Measurements from ENCODE around the gene CPNE5. TPM values are rescaled to one million over a fixed set of nuclear protein-coding genes. Genes with fewer than 3 reads are reported as not detected.

The CPNE5 gene
- total and polyA plus RNA-seq, 2 experiments from 2014 or later, result 0.30 to 1.2 TPM

DNA sequence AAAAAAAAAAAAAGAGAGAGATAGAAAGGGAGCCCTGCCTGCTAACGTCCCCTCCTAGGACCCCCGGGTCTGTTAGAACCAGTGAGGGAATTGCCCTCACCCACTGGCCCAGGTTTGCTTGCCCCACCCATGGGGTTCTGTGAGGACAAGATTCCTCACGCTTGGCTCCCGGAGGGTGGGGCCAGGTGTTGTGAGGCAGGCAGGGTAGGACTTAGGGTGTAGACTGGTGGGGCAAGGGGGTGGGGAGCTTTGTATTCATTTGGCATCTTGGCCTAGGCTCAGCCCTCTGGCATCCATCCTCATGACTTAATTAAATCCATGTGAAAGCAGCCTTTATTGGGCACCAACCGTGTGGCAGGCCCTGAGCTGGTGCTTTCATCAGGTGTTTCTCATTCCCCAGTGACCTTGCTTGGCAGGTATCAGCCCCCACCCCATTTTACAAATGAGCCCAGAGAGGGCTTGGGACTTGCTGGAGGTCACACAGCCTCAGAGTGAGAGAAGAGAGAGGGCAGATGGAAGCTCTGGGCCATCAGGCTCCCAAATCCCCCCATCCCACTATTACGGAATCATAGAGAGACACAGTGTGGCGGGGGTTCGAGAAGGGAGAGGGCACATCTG, 122.7 kb downstream of the CPNE5 start:
- TF ChIP-seq EZH2phosphoT487 (IDR thresholded peaks at IDR 0.05; ENCODE audit: low read depth, severe bottlenecking, unreplicated experiment) (no peak), EZH2 (IDR thresholded peaks at IDR 0.05; ENCODE audit: borderline replicate concordance) (no peak)
- TF ChIP-seq, protein P1, sequence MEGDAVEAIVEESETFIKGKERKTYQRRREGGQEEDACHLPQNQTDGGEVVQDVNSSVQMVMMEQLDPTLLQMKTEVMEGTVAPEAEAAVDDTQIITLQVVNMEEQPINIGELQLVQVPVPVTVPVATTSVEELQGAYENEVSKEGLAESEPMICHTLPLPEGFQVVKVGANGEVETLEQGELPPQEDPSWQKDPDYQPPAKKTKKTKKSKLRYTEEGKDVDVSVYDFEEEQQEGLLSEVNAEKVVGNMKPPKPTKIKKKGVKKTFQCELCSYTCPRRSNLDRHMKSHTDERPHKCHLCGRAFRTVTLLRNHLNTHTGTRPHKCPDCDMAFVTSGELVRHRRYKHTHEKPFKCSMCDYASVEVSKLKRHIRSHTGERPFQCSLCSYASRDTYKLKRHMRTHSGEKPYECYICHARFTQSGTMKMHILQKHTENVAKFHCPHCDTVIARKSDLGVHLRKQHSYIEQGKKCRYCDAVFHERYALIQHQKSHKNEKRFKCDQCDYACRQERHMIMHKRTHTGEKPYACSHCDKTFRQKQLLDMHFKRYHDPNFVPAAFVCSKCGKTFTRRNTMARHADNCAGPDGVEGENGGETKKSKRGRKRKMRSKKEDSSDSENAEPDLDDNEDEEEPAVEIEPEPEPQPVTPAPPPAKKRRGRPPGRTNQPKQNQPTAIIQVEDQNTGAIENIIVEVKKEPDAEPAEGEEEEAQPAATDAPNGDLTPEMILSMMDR (IDR thresholded peaks at IDR 0.05; ENCODE audit: poor library complexity), result no peak
- no peak overlapping the region for H3K27ac ChIP-seq

DNA sequence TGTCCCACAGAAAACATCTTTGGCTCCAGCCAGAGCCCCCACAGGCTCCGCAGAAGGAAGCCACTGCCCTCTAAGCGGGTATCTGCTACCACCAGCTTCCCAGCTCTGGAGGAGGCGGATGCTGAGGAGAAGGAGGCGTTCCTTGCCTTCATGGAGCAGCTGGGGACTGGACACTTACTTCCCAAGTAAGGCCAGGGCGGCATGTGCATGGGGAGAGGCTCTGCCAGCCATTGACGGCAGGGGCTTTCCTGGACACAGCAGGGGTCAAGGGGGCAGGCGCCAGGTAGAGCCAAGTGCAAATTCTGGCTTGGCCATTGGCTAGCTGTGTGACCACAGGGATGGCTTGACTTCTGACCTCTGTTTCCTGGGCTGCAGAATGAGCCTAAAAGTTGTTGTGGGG, 123.8 kb downstream of the CPNE5 start:
- Histone ChIP-seq H3K36me3 (replicated peaks; ENCODE audit: insufficient read depth, low read depth) (no peaks in the 10 kb centered on the region), H3K79me2 (no peaks in the 10 kb centered on the region), H3K9me2 (replicated peaks; ENCODE audit: insufficient read depth) (no peaks in the 10 kb centered on the region), H3K27me3 (no peaks in the 10 kb centered on the region), H3K4me3 (no peak overlapping the region), H4K20me1 (ENCODE audit: insufficient read depth, poor library complexity, severe bottlenecking) (no peaks in the 10 kb centered on the region), H3K9me3 (ENCODE audit: low read depth) (no peaks in the 10 kb centered on the region), H2AFZ (no peak overlapping the region), H3K4me1 (ENCODE audit: insufficient read depth) (no peaks in the 10 kb centered on the region), H3K4me2 (no peak overlapping the region), H3K27ac (no peak overlapping the region)
- no peak for TF ChIP-seq EZH2 (IDR thresholded peaks at IDR 0.05; ENCODE audit: borderline replicate concordance)
- TF ChIP-seq, protein P1 (IDR thresholded peaks at IDR 0.05; ENCODE audit: poor library complexity), result no peak
- no peak for TF ChIP-seq EZH2phosphoT487 (IDR thresholded peaks at IDR 0.05; ENCODE audit: low read depth, severe bottlenecking, unreplicated experiment)
- WGBS (ENCODE audit: low lambda C conversion rate, missing lambda C conversion rate), result 87% methylated on average over 7 of the region's 7 CpGs
- no peak for DNase-seq (ENCODE audit: low spot score)

More for the DNA sequence above, 122.7 kb downstream of the CPNE5 start:
- DNase-seq (ENCODE audit: low spot score), result no peak
- Histone ChIP-seq H3K4me1 (ENCODE audit: insufficient read depth) (no peaks in the 10 kb centered on the region), H3K36me3 (replicated peaks; ENCODE audit: insufficient read depth, low read depth) (no peaks in the 10 kb centered on the region), H3K4me2 (no peak overlapping the region), H3K4me3 (no peak overlapping the region), H3K79me2 (no peaks in the 10 kb centered on the region), H2AFZ (no peak overlapping the region), H3K9me3 (ENCODE audit: low read depth) (no peaks in the 10 kb centered on the region), H4K20me1 (ENCODE audit: insufficient read depth, poor library complexity, severe bottlenecking) (no peaks in the 10 kb centered on the region), H3K27me3 (no peaks in the 10 kb centered on the region), H3K9me2 (replicated peaks; ENCODE audit: insufficient read depth) (no peaks in the 10 kb centered on the region)
- 78% methylated on average over 8 of the region's 8 CpGs for WGBS (ENCODE audit: low lambda C conversion rate, missing lambda C conversion rate)

DNA sequence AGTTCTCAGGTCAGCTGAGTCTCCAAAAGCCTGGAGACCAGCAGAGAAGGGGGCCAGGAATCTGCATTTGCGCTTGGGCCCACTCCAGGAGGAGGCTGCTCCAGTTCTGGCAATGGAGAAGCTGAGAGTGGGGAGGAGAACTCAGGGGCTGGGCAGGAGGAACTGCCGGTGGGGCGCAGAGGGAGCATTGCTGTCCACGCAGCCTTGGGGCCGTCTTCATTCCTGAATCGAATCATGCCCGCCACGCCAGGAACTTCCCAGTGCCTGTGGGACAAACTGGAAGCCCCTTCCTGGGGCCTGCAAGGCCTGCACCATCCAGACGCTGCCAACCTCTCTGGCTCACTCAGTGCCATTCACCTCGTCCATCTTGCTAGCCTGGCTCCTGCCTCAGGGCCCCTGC, 124.7 kb downstream of the CPNE5 start:
- Histone ChIP-seq H3K4me1 (ENCODE audit: insufficient read depth) (no peaks in the 10 kb centered on the region), H3K4me2 (no peak overlapping the region), H2AFZ (no peak overlapping the region), H3K9me2 (replicated peaks; ENCODE audit: insufficient read depth) (no peaks in the 10 kb centered on the region), H3K27ac (no peak overlapping the region), H3K27me3 (no peaks in the 10 kb centered on the region), H3K9me3 (ENCODE audit: low read depth) (no peaks in the 10 kb centered on the region), H3K79me2 (no peaks in the 10 kb centered on the region), H3K36me3 (replicated peaks; ENCODE audit: insufficient read depth, low read depth) (no peaks in the 10 kb centered on the region), H3K4me3 (no peak overlapping the region), H4K20me1 (ENCODE audit: insufficient read depth, poor library complexity, severe bottlenecking) (no peaks in the 10 kb centered on the region)
- DNase-seq (ENCODE audit: low spot score), result no peak
- TF ChIP-seq EZH2 (IDR thresholded peaks at IDR 0.05; ENCODE audit: borderline replicate concordance), result no peak
- no peak for TF ChIP-seq EZH2phosphoT487 (IDR thresholded peaks at IDR 0.05; ENCODE audit: low read depth, severe bottlenecking, unreplicated experiment)
- TF ChIP-seq, protein P1 (IDR thresholded peaks at IDR 0.05; ENCODE audit: poor library complexity), result no peak
- 88% methylated on average over 10 of the region's 10 CpGs for WGBS (ENCODE audit: low lambda C conversion rate, missing lambda C conversion rate)
